DOHH2 (cell line): ENCODE data around the gene ALOX5AP.

Experiments used
- CTCF ChIP-seq: fragments of 200-600 bp; sonication (generic); IDR thresholded peaks from one replicate; pipeline ENCODE4 v1.5.1; 2014; ENCODE audit warnings: antibody characterized with exemption, mild to moderate bottlenecking, low read depth, low read length; ENCODE audit not compliant: poor library complexity, severe bottlenecking
- EZH2phosphoT487 ChIP-seq: fragments of 200-600 bp; sonication (generic); IDR thresholded peaks from 2 replicates; pipeline ENCODE4 v1.6.1; 2017; ENCODE audit warnings: borderline replicate concordance, mild to moderate bottlenecking, antibody characterized with exemption, low read length, moderate library complexity, mixed read lengths

- no peak for TF ChIP-seq CTCF
- TF ChIP-seq EZH2phosphoT487 = no peak
These were observed 16.0 kb downstream of the ALOX5AP start for GRCh38 chr13:30751183-30751933.
